Measurements from ENCODE around the gene TBC1D22A. TPM values are rescaled to one million over a fixed set of nuclear protein-coding genes. Genes with fewer than 3 reads are reported as not detected.

TBC1D22A gene
- total and polyA plus RNA-seq, 9 of the 15 experiments (the other 6 are each of a cell fraction or from before 2014, with no cell fraction given), result 0.20 to 11.5 (median 5.2) TPM

DNA sequence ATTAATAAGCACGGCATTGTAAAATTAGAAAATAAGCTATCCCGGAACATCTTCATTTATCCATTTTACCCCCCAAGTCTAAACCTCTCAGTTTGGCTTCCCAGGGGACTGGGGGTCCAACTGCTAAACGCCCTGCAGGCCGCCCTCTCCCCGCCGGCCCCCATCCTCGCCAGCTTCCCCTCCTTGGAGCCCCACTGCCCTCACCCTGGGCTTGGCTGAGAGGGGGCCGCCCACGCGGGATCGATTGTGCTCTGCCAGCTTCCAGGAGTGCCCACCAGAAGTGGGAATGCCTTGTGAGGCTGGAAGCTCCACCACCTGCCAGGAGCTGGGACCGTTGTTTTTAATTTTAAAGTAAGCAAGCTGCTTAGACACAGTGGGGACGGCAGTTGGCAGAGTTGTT is 353.5 kb downstream of the TBC1D22A start:
- in situ Hi-C loops (cut with MboI), result no loop called here
- H3K9ac ChIP-seq (ENCODE audit: insufficient read depth in 1 of 2, low read depth in 2 of 2, low read length in 2 of 2), result no peak overlapping the region
- peaks cover 0 to 12% of the 10 kb centered on the region in 2 experiments; a peak in 2 of 5 replicates for H3K4me1 ChIP-seq (replicated peaks in 1 of 2; ENCODE audit: control insufficient read depth in 2 of 2, insufficient read depth in 2 of 2, low read length in 2 of 2)
- ChIA-PET CTCF (ENCODE audit: low intra/inter-chr PET ratio) (no interaction called here), POLR2A (interaction anchor here (1.2 kb wide), 1 partner anchor 10 kb away, joined by 3 read pairs; no protein-coding TSS in a partner anchor)
- TF ChIP-seq, protein P1, sequence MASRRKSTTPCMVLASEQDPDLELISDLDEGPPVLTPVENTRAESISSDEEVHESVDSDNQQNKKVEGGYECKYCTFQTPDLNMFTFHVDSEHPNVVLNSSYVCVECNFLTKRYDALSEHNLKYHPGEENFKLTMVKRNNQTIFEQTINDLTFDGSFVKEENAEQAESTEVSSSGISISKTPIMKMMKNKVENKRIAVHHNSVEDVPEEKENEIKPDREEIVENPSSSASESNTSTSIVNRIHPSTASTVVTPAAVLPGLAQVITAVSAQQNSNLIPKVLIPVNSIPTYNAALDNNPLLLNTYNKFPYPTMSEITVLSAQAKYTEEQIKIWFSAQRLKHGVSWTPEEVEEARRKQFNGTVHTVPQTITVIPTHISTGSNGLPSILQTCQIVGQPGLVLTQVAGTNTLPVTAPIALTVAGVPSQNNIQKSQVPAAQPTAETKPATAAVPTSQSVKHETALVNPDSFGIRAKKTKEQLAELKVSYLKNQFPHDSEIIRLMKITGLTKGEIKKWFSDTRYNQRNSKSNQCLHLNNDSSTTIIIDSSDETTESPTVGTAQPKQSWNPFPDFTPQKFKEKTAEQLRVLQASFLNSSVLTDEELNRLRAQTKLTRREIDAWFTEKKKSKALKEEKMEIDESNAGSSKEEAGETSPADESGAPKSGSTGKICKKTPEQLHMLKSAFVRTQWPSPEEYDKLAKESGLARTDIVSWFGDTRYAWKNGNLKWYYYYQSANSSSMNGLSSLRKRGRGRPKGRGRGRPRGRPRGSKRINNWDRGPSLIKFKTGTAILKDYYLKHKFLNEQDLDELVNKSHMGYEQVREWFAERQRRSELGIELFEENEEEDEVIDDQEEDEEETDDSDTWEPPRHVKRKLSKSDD (conservative IDR thresholded peaks at IDR 0.05; ENCODE audit: low read length), result no peak
- TF ChIP-seq, protein P2, sequence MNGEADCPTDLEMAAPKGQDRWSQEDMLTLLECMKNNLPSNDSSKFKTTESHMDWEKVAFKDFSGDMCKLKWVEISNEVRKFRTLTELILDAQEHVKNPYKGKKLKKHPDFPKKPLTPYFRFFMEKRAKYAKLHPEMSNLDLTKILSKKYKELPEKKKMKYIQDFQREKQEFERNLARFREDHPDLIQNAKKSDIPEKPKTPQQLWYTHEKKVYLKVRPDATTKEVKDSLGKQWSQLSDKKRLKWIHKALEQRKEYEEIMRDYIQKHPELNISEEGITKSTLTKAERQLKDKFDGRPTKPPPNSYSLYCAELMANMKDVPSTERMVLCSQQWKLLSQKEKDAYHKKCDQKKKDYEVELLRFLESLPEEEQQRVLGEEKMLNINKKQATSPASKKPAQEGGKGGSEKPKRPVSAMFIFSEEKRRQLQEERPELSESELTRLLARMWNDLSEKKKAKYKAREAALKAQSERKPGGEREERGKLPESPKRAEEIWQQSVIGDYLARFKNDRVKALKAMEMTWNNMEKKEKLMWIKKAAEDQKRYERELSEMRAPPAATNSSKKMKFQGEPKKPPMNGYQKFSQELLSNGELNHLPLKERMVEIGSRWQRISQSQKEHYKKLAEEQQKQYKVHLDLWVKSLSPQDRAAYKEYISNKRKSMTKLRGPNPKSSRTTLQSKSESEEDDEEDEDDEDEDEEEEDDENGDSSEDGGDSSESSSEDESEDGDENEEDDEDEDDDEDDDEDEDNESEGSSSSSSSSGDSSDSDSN (IDR thresholded peaks at IDR 0.05; ENCODE audit: borderline replicate concordance in 1 of 2, low read depth in 2 of 2, low read length in 2 of 2), result no peak
- H3K9me3 ChIP-seq (replicated peaks; ENCODE audit: control insufficient read depth, insufficient read depth, low read depth, low read length), result no peaks in the 10 kb centered on the region
- no peak overlapping the region for H3K4me2 ChIP-seq (ENCODE audit: insufficient read depth, low read length)
- DNase-seq (ENCODE audit: extremely low read depth in 1 of 4, low spot score in 3 of 4) (no peak), ATAC-seq (no peak), FAIRE-seq (no peak)
- 62% methylated on average over 6 of the region's 13 CpGs for WGBS (ENCODE audit: insufficient coverage, low coverage, missing lambda C conversion rate)
- no peaks in the 10 kb centered on the region for H3K27me3 ChIP-seq (ENCODE audit: control insufficient read depth in 2 of 2, insufficient read depth in 2 of 2, low read length in 2 of 2)
- intact Hi-C loops (cut with micrococcal nuclease), result no loop called here
- no peak overlapping the region for H3K27ac ChIP-seq (ENCODE audit: extremely low read depth, low read depth, low read length)
- BruUV-seq (replicated peaks), result no TSS peak
- H3K4me3 ChIP-seq, result no peak overlapping the region
- no peaks in the 10 kb centered on the region for H4K20me1 ChIP-seq (replicated peaks; ENCODE audit: control insufficient read depth, insufficient read depth, low read length)
- H3K9me1 ChIP-seq (ENCODE audit: control insufficient read depth, insufficient read depth, low read length), result no peaks in the 10 kb centered on the region
- no peaks in the 10 kb centered on the region for H3K79me2 ChIP-seq (ENCODE audit: control insufficient read depth, insufficient read depth, low read length)
- H2AFZ ChIP-seq (ENCODE audit: low read depth, low read length), result no peak overlapping the region
- no peaks in the 10 kb centered on the region for H3K36me3 ChIP-seq (ENCODE audit: control insufficient read depth, insufficient read depth, low read length)

All from K562 (cell line).